Activated CD4-positive, alpha-beta T cell treated with anti-CD3 and anti-CD28 coated beads, Interleukin-2, amount 10 ng/mL, durations not matched to agents 24 days and 14 days (primary cell): ENCODE results near the gene HTR1D. TPM values are rescaled to one million over a fixed set of nuclear protein-coding genes. Genes with fewer than 3 reads are reported as not detected.
"Not testable (repeated sequence)": the region's sequence is repeated elsewhere in the genome, so short reads cannot be mapped to it uniquely, and the experiment has no call there.

Source experiments
- DNase-seq: peaks from one replicate; pipeline ENCODE4 v3.0.0; 2022
- H3K27ac Mint-ChIP-seq: one replicate; pipeline ENCODE4 v1.8.0; 2022; ENCODE audit warnings: mild to moderate bottlenecking, mixed read lengths
- H3K27me3 Mint-ChIP-seq: one replicate; pipeline ENCODE4 v1.8.0; 2022; ENCODE audit warnings: mixed read lengths
- H3K36me3 Mint-ChIP-seq: one replicate; pipeline ENCODE4 v1.8.0; 2022; ENCODE audit warnings: low read depth, mild to moderate bottlenecking, mixed read lengths
- H3K4me1 Mint-ChIP-seq: one replicate; pipeline ENCODE4 v1.8.0; 2021; ENCODE audit warnings: mixed read lengths
- H3K4me3 Mint-ChIP-seq: one replicate; pipeline ENCODE4 v1.8.0; 2022; ENCODE audit warnings: mild to moderate bottlenecking, moderate library complexity, mixed read lengths
- H3K9me3 Mint-ChIP-seq: one replicate; pipeline ENCODE4 v1.8.0; 2021; ENCODE audit warnings: mixed read lengths
- intact Hi-C: fragments of 100-400 bp; cut with micrococcal nuclease; formaldehyde crosslinking; loops from one replicate; pipeline ENCODE4 v1.15.1; 2023
- total RNA-seq: library from RNA; stranded (reverse); gene quantifications from 2 replicates; pipeline ENCODE4 v1.2.3, GENCODE V29; 2022

HTR1D gene
- total RNA-seq, 1 donor from 2014 or later = not detected

DNA sequence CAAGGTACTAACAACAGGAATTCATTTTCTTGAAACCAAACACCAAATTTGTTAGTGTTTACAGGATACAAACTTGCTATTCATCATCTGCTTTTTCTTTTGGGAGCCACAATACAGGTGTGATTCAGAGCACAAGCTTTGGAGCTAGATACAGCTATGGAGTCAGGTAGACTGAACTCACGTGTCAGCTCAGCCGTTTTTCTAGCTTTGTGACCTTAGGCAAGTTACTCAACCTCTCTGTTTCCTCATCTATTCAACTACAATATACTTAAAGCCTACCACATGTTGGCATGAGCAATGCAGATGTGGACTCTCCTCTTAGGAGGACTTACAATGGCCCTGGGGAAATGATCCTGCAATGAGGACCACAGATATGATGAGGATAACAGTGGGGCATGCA is 6.3 kb downstream of the HTR1D start:
- peaks cover 41% of the 10 kb centered on the region for H3K27me3 Mint-ChIP-seq

DNA sequence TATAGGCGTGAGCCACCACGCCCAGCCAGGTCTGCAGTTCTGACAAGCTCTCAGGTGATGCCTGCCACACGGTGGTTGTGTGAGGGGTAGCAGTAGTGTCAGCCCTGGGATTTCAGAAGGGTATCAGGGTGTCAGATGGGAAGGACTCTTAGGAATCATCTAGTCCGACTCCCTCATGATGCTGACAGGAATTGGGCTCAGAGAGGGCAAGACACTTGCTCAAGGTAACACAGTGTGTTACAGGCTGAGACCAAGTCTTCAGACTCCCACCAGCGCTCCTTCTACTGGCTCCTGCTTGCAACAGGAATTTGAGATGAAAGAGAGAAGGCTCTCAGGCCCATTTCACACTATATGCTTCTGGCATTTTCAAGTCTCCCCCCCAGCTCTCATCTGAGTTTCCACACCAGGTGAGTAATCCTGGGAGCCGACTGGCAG is 6.9 kb downstream of the HTR1D start:
- no peaks in the 10 kb centered on the region for H3K4me1 Mint-ChIP-seq
- H3K27ac Mint-ChIP-seq = no peak overlapping the region
- intact Hi-C loops = loop anchor here (10.0 kb wide), 1 partner anchor 64 kb away; no protein-coding TSS in a partner anchor
- no peak overlapping the region for H3K4me3 Mint-ChIP-seq
- no peaks in the 10 kb centered on the region for H3K9me3 Mint-ChIP-seq
- peaks cover 35% of the 10 kb centered on the region for H3K27me3 Mint-ChIP-seq
- no peaks in the 10 kb centered on the region for H3K36me3 Mint-ChIP-seq
- no peak for DNase-seq

More for the DNA sequence above, 6.3 kb downstream of the HTR1D start:
- intact Hi-C loops = loop anchor here (10.0 kb wide), 1 partner anchor 64 kb away; no protein-coding TSS in a partner anchor
- Mint-ChIP-seq H3K4me3 (no peak overlapping the region), H3K9me3 (no peaks in the 10 kb centered on the region), H3K4me1 (peaks cover 2% of the 10 kb centered on the region), H3K27ac (no peak overlapping the region), H3K36me3 (no peaks in the 10 kb centered on the region)
- no peak for DNase-seq

DNA sequence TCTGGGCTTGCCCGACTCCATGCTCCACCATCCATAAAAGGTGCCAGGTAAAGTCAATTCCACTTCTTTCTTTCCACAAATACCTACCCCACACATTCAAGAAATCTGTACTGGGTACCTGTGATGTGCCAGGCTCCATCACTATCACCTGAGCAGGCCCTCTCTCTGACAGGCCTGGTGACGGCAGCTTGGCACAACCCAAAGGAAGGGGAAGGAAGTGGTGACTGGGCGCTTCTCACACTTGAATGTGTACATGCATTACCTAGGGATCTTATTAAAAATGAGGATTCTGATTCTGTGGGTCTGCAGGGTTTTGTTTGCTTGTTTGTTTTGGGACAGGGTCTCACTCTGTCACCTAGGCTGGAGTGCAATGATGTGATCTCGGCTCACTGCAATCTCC is 7.5 kb downstream of the HTR1D start:
- Mint-ChIP-seq H3K4me1 (no peaks in the 10 kb centered on the region), H3K36me3 (no peaks in the 10 kb centered on the region), H3K9me3 (no peaks in the 10 kb centered on the region), H3K27ac (no peak overlapping the region), H3K27me3 (peaks cover 31% of the 10 kb centered on the region), H3K4me3 (no peak overlapping the region)
- DNase-seq = no peak
- intact Hi-C loops = loop anchor here (10.0 kb wide), 1 partner anchor 65 kb away; no protein-coding TSS in a partner anchor

DNA sequence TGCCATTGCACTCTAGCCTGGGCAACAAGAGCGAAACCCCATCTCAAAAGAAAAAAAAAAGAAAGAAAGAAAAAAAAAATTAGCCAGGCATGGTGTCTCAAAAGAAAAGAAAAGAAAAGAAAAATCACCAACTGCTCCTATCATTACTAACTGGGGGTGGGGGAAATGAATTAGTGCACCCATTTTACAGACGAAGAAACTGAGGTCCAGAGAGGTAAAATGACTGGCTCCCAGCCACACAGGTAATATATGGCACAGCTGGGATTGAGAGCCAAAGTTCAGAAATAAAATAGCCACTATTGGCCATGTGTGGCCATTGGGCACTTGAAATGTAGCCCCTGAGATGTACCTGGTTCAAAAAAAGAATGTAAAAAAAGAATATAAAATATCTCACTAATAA is 8.8 kb downstream of the HTR1D start:
- H3K36me3 Mint-ChIP-seq = no peaks in the 10 kb centered on the region
- peaks cover 24% of the 10 kb centered on the region for H3K27me3 Mint-ChIP-seq
- no peak overlapping the region for H3K4me3 Mint-ChIP-seq
- no peak for DNase-seq
- no peak overlapping the region for H3K27ac Mint-ChIP-seq
- no peaks in the 10 kb centered on the region for H3K9me3 Mint-ChIP-seq
- no peaks in the 10 kb centered on the region for H3K4me1 Mint-ChIP-seq
- intact Hi-C loops = no loop called here

GRCh38 chr1:23207733-23208132 is 9.6 kb downstream of the HTR1D start:
- intact Hi-C loops, H3K9me3 Mint-ChIP-seq, H3K4me3 Mint-ChIP-seq, DNase-seq, H3K27ac Mint-ChIP-seq, H3K4me1 Mint-ChIP-seq, H3K36me3 Mint-ChIP-seq: not testable (repeated sequence)
- H3K27me3 Mint-ChIP-seq = peaks cover 18% of the 10 kb centered on the region

DNA sequence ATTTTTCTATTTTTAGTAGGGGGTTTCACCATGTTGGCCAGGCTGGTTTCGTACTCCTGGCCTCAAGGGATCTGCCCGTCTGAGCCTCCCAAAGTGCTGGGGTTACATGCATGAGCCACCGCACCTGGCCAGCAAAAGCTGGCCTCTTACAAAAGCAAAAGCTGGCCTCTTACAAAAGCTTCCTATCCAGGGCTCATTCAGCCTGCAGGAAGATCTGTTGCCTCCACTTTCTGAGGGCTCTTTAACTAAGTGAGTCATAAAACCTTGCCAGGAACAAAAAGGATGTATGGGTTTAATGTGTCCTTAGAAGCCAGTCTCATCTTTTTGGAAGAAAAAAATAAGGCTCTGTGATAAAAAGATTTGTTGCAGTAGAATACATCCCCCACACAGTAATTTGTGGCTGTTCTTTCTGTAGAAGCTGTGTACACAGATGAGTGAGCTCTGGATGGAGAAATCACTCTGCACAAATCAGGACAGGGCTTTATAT is 15.0 kb downstream of the HTR1D start:
- Mint-ChIP-seq H3K4me3 (no peak overlapping the region), H3K27me3 (peaks cover 7% of the 10 kb centered on the region), H3K36me3 (no peaks in the 10 kb centered on the region), H3K27ac (no peak overlapping the region), H3K4me1 (no peaks in the 10 kb centered on the region), H3K9me3 (no peaks in the 10 kb centered on the region)
- no peak for DNase-seq
- intact Hi-C loops = no loop called here

DNA sequence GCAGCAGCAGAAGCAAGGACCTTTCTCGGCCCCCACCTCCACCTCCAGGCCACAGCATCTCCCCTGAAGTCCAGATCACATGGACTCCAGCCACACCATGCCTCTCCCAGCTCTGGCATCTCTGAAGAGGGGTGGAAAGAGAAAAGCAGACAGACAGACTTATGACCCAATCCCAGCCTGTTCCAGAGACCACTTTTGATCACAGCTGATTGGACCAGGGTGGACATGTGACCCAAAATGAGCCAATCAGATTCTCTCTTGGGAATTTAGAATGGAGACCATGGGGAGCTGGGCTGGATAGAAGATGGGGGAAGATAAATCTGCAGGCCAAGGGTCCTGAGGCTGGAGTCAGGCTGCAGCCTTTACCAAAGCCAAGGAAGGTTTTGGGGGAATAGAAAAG is 16.4 kb downstream of the HTR1D start:
- Mint-ChIP-seq H3K36me3 (no peaks in the 10 kb centered on the region), H3K27me3 (peaks cover 7% of the 10 kb centered on the region), H3K4me1 (no peaks in the 10 kb centered on the region), H3K27ac (no peak overlapping the region), H3K9me3 (no peaks in the 10 kb centered on the region), H3K4me3 (no peak overlapping the region)
- intact Hi-C loops = no loop called here
- no peak for DNase-seq

DNA sequence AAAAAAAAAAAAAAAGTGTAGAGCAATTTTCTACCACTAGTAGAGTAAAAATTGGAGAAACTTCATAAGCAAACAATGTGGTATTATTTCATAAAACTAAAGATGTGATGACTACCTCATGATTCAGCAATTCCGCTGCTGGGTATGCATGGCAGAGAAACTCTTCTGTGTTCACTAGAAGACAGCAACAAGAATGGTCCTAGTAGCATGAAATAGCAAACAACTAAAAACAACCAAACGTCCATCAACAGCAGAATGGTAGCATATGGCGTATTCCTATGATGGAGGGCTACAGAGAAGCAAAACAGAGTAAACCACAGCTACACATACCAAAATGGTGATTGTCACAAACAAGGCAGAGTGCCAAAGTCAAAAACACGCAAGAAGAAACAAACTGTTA is 18.9 kb downstream of the HTR1D start:
- Mint-ChIP-seq H3K4me1 (no peaks in the 10 kb centered on the region), H3K27me3 (peaks cover 10% of the 10 kb centered on the region), H3K9me3 (no peaks in the 10 kb centered on the region), H3K27ac (no peak overlapping the region), H3K36me3 (no peaks in the 10 kb centered on the region), H3K4me3 (no peak overlapping the region)
- intact Hi-C loops = no loop called here
- DNase-seq = no peak

GRCh38 chr1:23196627-23197328 is 20.5 kb downstream of the HTR1D start:
- Mint-ChIP-seq H3K4me3 (no peak overlapping the region), H3K4me1 (no peaks in the 10 kb centered on the region), H3K27ac (no peak overlapping the region), H3K9me3 (no peaks in the 10 kb centered on the region), H3K36me3 (no peaks in the 10 kb centered on the region), H3K27me3 (peaks cover 10% of the 10 kb centered on the region)
- intact Hi-C loops = no loop called here
- no peak for DNase-seq

- Mint-ChIP-seq H3K4me1 (no peaks in the 10 kb centered on the region), H3K27me3 (peaks cover 12% of the 10 kb centered on the region), H3K4me3 (no peak overlapping the region), H3K36me3 (no peaks in the 10 kb centered on the region), H3K9me3 (no peaks in the 10 kb centered on the region), H3K27ac (no peak overlapping the region)
- intact Hi-C loops = no loop called here
- DNase-seq = no peak
Measured at GRCh38 chr1:23194119-23194984, 22.9 kb downstream of the HTR1D start.

DNA sequence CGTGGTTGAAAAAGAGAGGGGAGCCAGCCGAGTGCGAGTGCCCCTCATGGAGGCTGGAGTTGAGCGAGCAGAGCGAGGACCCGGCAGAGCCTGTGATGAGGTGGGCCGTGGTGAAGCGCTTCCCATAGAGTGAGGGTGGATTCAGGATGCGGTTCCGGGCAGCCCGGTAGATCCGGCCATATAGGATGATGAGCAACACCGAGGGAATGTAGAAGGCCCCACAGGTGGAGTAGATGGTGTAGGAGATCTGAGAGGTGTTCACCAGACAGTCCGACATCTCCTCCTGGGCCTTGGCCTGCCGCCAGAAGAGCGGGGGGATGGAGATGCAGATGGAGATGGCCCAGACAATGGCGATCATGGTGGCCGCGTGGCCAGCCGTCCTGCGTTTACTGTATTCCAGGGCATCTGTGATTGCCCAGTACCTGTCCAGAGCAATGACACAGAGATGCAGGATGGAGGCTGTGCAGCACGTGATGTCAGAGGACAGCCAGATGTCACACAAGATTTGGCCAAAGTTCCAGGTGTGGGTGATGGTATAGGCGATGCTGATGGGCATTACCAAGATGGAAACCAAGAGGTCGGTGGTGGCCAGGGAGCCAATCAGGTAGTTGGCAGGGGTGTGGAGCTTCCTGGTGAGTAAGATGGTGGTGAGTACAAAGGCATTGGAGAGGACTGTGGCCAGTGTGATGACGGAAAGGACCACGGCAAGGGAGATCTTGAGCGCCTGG is 23.7 kb downstream of the HTR1D start:
- intact Hi-C loops = no loop called here
- Mint-ChIP-seq H3K4me3 (no peak overlapping the region), H3K27me3 (peaks cover 12% of the 10 kb centered on the region), H3K9me3 (no peaks in the 10 kb centered on the region), H3K36me3 (no peaks in the 10 kb centered on the region), H3K4me1 (no peaks in the 10 kb centered on the region), H3K27ac (no peak overlapping the region)
- DNase-seq = no peak

DNA sequence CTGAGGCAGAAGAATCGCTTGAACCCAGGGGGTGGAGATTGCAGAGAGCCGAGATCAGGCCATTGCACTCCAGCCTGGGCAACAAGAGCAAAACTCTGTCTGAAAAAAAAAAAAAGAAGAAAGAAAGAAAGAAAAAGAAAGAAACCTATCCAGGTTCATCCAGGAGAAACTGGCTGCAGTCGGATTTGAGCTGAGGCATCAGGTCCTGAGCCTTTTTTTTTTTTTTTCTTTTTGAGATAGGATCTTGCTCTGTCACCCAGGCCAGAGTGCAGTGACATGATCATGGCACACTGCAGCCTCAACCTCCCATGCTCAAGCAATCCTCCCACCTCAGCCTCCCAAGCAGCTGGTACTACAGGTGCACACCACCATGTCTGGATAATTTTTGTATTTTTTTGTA is 26.1 kb downstream of the HTR1D start:
- no peaks in the 10 kb centered on the region for H3K36me3 Mint-ChIP-seq
- no peaks in the 10 kb centered on the region for H3K9me3 Mint-ChIP-seq
- no peak overlapping the region for H3K27ac Mint-ChIP-seq
- H3K4me1 Mint-ChIP-seq = no peaks in the 10 kb centered on the region
- DNase-seq = no peak
- intact Hi-C loops = no loop called here
- peaks cover 9% of the 10 kb centered on the region for H3K27me3 Mint-ChIP-seq
- H3K4me3 Mint-ChIP-seq = no peak overlapping the region

- H3K27ac Mint-ChIP-seq, H3K4me1 Mint-ChIP-seq, H3K36me3 Mint-ChIP-seq, intact Hi-C loops, H3K9me3 Mint-ChIP-seq, H3K4me3 Mint-ChIP-seq, DNase-seq, H3K27me3 Mint-ChIP-seq: not testable (repeated sequence)
Measured at GRCh38 chr1:23188936-23189452, 28.3 kb downstream of the HTR1D start.
